Coronary artery (tissue), 2 donors: ENCODE data around the gene BRF1.

ENCODE experiments used
- DNase-seq: peaks from one replicate; pipeline ENCODE4 v3.0.0-alpha.2; 2017; ENCODE audit warnings: low spot score
- H3K27ac ChIP-seq, 2 donors: fragments of 200-600 bp; sonication (generic); one replicate each; pipeline ENCODE4 v1.5.1; 2016 to 2019
- H3K4me3 ChIP-seq: fragments of 200-600 bp; sonication (generic); 2 replicates; pipeline ENCODE4 v1.5.1; 2016; ENCODE audit warnings: mild to moderate bottlenecking, moderate library complexity
- CTCF ChIP-seq: fragments of 200-600 bp; sonication (generic); IDR thresholded peaks from one replicate; pipeline ENCODE4 v1.5.1; 2019; ENCODE audit warnings: antibody characterized with exemption

Gene BRF1

GRCh38 chr14:105323663-105324062 is 22.9 kb upstream of the BRF1 start:
- DNase-seq = peak; percentile 53
- TF ChIP-seq CTCF = no peak
- Histone ChIP-seq H3K4me3 (no peak overlapping the region), H3K27ac (no peak overlapping the region)

DNA sequence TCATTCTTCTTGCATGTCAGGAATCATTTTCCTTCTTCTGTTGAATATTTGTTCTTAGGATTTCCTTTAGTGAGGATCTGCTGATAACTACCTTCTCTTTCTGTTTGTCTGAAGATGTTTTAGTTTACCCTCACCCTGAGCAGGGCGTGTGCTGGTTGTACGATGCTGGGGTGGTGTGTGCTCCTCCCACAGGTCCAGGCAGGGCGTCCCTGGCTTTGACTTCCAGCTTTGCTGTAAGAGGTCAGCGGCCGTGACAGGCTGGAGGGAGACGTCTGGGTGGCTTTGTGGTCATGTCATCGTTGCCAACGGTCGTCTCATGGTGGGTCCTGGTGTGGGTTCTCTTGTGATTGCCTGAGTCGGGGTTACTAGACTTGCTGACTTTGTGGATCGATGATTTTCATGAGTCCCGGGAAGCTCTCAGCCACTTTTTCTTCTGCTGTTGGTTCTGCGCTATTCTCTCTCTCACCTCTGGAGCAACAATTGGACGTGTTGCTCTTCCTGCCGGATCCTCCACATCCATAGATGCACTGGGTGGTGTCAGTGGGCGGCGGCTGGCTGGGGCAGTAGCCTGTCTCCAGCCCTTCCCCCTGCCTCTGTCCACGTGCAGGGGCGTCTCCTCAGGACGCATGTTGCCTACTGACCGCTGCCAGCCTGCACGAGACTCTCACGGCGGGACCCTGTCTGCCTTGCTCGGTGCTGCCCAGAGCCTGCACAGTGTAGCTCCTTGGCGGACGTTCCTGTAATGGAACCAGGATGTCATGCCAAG is 22.2 kb upstream of the BRF1 start:
- DNase-seq = no peak
- TF ChIP-seq CTCF = no peak
- Histone ChIP-seq H3K27ac (no peak overlapping the region), H3K4me3 (no peak overlapping the region)

DNA sequence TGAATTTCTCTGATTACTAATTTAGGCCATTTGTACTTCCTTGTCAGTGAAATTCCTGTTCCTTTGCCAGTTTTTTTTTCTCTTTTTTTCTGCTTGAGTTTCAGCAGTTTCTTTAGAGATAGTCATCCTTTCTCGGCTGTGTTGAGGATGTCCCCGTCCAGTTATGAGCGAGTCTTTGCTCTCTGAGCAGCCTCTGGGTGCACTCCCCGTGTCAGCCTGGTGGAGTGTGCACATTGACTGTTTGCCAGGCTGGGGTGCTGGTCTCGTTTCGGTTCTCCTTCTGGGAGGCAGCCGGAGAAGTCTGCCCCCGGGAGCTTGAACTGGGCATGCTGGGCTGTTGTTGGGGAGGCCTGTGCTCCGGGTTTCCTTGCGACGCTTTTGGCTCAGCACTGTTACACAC is 16.7 kb upstream of the BRF1 start:
- TF ChIP-seq CTCF = no peak
- peak overlapping the region; percentile 18 to 61 for H3K27ac ChIP-seq

GRCh38 chr14:105316968-105317510 is 16.2 kb upstream of the BRF1 start:
- no peak for TF ChIP-seq CTCF
- Histone ChIP-seq H3K27ac (peak overlapping the region; percentile 18 to 61), H3K4me3 (peak overlapping the region; percentile 94)
- DNase-seq = no peak

More for the DNA sequence above, 16.7 kb upstream of the BRF1 start:
- H3K4me3 ChIP-seq = peak overlapping the region; percentile 34
- no peak for DNase-seq

DNA sequence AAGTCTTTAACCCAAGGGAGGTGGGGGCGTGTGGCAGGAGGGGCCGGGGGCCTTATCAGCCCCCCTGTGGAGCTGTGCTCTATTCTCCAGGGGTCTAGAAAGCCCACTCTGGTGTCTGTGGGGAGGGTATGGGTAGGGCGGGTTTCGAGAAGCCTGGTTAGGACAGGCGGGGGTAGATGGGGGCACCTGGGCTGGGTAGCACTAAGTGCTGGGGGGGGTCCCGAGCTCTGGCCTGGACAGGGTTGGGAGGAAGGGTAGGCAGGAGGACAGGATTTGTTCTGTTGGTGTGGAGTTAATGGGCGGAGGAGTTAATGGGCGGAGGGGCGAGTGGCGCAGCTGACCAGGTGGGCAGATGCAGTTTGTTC is 15.8 kb upstream of the BRF1 start:
- Histone ChIP-seq H3K4me3 (peak overlapping the region; percentile 94), H3K27ac (peak overlapping the region in 1 of 2 donors; percentile 61)
- no peak for TF ChIP-seq CTCF
- DNase-seq = no peak

GRCh38 chr14:105315941-105316576 is 15.3 kb upstream of the BRF1 start:
- Histone ChIP-seq H3K4me3 (peak overlapping the region; percentile 94), H3K27ac (peak overlapping the region in 1 of 2 donors; percentile 90)
- TF ChIP-seq CTCF = no peak
- no peak for DNase-seq
